HT1080 (cell line): Measurements from ENCODE around the gene RNF8. TPM values are rescaled to one million over a fixed set of nuclear protein-coding genes. Genes with fewer than 3 reads are reported as not detected.
"Not testable (repeated sequence)": the region's sequence is repeated elsewhere in the genome, so short reads cannot be mapped to it uniquely, and the experiment has no call there.

Experiments used
- DNase-seq: peaks from one replicate; pipeline ENCODE4 v3.0.0-alpha.2; 2015; ENCODE audit warnings: low read depth
- small RNA-seq: library from RNA; depleted of rRNA; stranded (forward); fragments of <200 nt; gene quantifications from one replicate; pipeline ENCODE3, GENCODE V24; 2014
- total RNA-seq: library from RNA; depleted of rRNA; stranded (reverse); fragments of >200 nt; shearing (Covaris generic); gene quantifications from 2 replicates; pipeline ENCODE4 v1.2.3, GENCODE V29; 2014; rRNA removed

Gene RNF8
- total RNA-seq, 1 experiment from 2014 or later = 23.8 TPM

- no peak for DNase-seq
These were observed 88.8 kb downstream of the RNF8 start for GRCh38 chr6:37442416-37443215.

- DNase-seq = not testable (repeated sequence)
These were observed 89.4 kb downstream of the RNF8 start for GRCh38 chr6:37443216-37443542.

Small RNA genes within 50 kb of the gene (small RNA-seq; reads per million reads assigned to genes)
- not detected for gene RN7SL273P

Other genes with a start within 250 kb of the RNF8 start
- 9.3 and 10.9 TPM in 2 replicates for gene PIM1, start 183.8 kb upstream of the RNF8 start, total RNA-seq
- gene TBC1D22B, start 96.2 kb upstream of the RNF8 start, total RNA-seq = 5.1 and 8.3 TPM in 2 replicates
- gene TMEM217, start 95.8 kb upstream of the RNF8 start, total RNA-seq = 0.37 and 3.4 TPM in 2 replicates
- 25.7 and 27.3 TPM in 2 replicates for gene CMTR1, start 79.2 kb downstream of the RNF8 start, total RNA-seq
- 19.5 and 33.1 TPM in 2 replicates for gene CCDC167, start 145.9 kb downstream of the RNF8 start, total RNA-seq